Renal pelvis (tissue), 4 donors: Measurements from ENCODE around the gene RGS9. TPM values are rescaled to one million over a fixed set of nuclear protein-coding genes. Genes with fewer than 3 reads are reported as not detected.
"Not testable (repeated sequence)": the region's sequence is repeated elsewhere in the genome, so short reads cannot be mapped to it uniquely, and the experiment has no call there.

ENCODE experiments used
- DNase-seq: peaks from one replicate; pipeline ENCODE4 v3.0.0-alpha.2; 2013
- polyA plus RNA-seq, 3 donors: library from polyadenylated mRNA; unstranded; fragments of 120-200 nt; gene quantifications; one replicate each; pipeline ENCODE4 v1.2.1, GENCODE V29; 2013; ENCODE audit not compliant: insufficient read length in 3 of 3

Gene RGS9
- polyA plus RNA-seq, 3 donors, result 16.1 to 18.3 (median 16.4) TPM

GRCh38 chr17:65154770-65155589, 17.8 kb downstream of the RGS9 start:
- no peak for DNase-seq

GRCh38 chr17:65155622-65156021, 18.5 kb downstream of the RGS9 start:
- no peak for DNase-seq

DNA sequence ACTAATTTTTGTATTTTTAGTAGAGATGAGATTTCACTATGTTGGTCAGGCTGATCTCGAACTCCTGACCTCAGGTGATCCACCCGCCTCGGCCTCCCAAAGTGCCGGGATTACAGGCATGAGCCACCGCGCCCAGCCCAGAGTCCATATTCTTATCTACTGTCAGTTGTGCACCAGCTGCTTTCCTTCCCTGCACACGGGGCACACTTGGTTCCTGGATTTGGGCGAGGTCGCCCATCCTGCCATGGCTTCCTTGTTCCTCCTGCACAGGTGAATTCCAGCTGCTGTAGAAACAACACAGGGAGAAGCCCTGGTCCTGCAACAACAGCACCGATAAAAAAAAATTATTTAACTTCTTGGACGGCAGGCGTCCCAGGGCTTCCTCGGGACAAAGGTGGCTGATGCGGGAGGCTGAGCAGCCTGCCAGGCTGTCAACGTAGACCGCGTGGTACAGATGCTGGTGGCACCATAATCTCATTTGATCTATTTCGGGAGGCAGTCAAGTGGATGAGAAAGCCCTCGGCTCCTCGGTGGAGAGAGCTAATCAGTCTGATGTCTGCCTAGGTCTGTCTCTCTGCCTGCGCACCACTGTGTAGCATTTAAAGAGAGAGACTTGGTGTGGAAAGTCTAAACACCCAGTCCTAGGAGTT, 19.1 kb downstream of the RGS9 start:
- DNase-seq, result no peak

- DNase-seq, result no peak
These were observed 19.8 kb downstream of the RGS9 start for GRCh38 chr17:65156835-65157565.

DNA sequence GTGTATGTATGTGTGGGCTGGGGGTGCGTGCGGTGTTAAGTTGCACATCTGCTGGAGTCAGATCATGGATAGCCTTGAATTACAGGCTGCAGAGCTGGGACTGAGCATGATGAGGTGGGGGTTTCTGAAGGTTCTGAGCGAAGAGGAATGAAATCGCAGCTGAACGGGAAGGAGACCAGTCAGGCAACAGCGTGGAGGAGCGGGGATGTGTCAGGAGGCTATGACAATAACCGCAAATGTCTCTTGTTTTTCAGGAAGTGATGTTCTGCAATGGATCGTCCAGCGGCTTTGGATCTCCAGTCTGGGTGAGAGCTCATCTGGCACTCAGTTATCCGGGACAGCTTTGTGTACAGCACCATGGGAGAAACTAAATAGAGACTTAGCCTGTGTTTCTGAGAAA, 20.9 kb downstream of the RGS9 start:
- DNase-seq, result no peak

- DNase-seq, result no peak
These were observed 21.5 kb downstream of the RGS9 start for GRCh38 chr17:65158622-65159021.

DNA sequence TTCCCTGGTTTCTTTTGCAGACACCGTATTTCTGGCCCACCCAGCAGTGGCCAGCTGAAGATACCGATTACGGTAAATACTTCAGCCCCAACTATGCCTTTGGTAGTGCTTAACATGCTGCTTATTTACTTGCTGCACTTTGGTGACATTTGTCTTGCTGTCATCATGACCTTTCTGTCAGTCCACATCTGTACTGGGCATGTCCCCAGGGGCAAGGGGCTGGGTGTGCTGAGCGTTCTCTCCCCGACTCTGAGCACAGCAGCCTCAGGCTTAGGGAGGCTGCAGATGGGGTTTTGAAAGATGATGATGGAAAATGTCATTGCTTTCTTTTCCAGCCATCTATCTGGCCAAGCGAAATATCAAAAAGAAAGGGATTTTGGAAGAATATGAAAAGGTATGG, 23.3 kb downstream of the RGS9 start:
- no peak for DNase-seq

GRCh38 chr17:65163990-65164495, 26.9 kb downstream of the RGS9 start:
- no peak for DNase-seq

DNA sequence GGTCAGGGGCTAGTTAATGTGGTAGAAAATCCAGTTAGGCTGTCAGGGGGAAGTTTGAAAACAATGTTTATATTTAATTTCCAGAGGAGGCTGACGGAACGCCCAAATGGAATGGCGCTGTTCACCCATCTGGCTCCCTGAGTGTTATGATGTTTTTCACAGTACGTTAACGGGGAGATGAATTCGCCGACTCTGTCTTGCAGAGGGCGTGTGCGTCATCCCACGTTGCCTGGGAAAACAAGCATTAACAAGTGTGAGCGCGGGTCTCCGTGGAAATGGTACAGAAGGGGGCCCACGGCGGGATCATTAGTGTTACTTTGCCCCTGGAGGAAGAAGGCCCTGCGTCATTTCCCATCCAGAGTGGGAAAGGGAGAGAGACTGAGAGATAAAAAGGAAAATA, 29.6 kb downstream of the RGS9 start:
- DNase-seq, result no peak

DNA sequence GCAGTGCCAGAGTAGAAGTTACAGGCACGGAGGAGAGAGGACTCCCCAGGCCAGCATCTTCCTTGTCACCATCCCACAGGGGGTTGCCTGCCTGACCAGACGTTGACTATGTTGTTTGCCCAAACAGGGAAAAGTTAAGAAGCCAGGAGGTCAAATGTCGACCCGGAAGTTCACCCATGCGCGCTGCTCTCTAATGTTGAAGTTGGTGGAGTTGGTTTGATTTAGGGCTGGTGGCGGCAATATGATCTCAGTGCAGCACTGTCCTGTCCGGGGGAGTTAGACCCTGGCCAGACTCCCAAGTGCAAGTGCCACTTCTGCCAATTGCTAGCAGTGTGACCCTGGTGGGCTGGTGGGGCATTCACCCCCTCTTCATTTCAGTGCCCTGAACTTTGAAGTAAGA, 30.4 kb downstream of the RGS9 start:
- DNase-seq, result peak; percentile 57

- DNase-seq, result no peak
These were observed 32.5 kb downstream of the RGS9 start for GRCh38 chr17:65169691-65170090.

- DNase-seq, result no peak
These were observed 33.7 kb downstream of the RGS9 start for GRCh38 chr17:65170839-65171238.

DNA sequence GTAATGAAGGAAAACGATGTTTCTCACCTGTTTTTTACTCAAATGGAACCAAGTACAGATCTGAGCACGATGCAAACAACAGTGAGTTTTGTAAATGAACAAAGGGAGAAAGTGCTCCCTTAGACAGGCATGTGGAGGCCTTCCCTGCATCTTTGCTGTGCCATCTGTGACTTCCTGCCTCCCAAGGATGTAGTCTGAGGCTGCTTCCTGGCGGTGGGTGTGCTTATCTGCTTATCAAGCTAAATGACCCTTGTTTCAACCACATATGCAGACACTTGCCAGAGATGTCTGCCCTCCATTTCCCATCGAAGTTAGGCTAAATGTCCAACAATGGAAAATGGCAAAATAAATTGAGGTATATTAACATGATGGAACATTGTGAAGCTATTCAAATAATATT, 34.6 kb downstream of the RGS9 start:
- no peak for DNase-seq

GRCh38 chr17:65172496-65173136, 35.4 kb downstream of the RGS9 start:
- no peak for DNase-seq

DNA sequence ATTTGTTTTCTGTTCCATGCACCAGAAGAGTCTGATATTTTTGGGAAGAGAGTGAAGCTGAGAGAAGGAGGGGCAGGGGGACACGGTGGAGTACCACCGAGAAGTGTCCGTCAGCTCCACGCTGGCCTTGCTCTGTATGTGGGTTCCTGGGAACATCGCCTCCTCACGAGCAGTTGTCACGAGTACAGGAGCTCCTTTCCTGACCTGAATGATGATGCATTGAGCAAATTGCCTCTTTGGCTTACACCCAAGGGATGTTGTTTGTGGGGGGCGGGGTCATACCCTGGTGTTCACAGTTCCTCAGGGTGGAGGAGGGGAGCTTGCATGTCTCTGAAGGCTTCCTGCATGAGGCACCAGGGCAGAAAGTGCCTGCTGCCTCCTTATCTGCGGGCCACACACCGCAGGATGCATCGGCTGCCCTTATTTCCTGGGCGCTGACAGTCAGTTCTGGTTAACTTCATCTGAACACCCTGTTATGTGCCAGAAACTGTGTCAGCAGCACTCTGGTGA, 36.2 kb downstream of the RGS9 start:
- no peak for DNase-seq

DNA sequence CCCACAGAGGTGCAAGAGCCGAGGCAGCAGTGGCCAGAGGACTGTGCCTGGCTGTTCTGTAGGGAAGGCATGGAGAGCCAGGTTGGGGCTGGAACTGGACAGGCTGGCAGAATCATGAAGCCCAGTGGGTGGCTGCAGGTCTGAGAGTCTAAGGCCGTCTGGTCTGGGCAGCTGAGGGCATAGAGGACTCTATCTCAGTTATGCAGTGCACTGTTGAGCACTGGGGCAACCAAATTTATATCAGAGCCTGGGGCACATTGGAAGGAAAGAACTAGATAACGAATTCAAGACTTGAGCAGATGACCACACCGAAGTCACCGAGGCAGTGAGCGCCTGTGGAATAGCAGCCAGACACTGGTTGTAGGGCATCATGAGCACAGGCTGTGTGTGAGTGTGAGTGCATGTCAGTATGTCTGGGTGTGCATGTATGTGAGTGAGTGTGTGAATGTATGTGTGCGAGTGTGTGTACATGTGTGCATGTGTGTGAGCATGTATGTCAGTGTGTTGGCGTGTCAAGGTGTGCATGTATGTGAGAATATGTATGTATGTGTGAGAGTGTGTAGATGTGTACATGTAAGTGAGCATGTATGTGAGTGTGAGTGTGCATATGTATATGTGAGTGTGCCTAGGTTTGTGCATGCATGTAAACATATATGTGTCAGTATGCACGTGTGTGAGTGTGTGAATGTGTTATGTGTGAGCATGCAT, 37.0 kb downstream of the RGS9 start:
- no peak for DNase-seq

DNA sequence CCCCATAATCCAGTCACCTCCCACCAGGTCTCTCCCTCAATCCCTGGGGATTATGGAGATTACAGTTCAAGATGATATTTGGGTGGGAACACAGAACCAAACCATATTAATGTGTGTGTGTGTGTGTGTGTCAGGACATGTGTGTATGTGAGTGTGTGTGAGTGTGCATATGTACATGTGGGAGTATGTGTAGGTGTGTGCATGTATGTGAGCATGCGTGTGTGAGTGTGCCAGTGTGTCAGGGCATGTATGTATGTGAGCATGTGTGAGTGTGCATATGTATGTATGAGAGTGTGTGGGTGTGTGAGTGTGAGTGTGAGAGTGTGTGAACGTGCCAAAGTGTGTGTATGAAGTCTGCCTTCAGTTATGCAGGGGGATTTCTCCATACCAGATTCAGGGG, 37.8 kb downstream of the RGS9 start:
- DNase-seq, result no peak

DNA sequence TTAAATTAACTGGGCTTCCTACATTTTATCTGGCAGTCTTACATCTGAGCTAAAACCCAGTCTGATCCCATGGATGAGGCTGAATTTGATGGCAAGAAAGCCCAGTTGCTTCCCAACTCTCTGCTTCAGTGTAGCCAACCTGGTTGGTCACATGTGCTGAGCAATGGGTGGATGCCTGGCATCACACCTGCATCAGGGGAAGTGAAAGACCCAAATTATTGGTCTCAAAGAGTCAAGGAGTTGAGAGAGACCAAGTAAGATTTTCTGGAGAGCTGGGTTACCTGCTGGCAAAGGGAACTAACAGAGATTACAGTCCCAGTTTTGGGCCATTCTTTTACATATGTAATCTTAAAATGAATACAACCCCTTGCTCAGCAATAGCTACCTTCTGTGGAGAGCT, 38.8 kb downstream of the RGS9 start:
- DNase-seq, result no peak

- DNase-seq, result no peak
These were observed 39.7 kb downstream of the RGS9 start for GRCh38 chr17:65176646-65177409.

GRCh38 chr17:65177901-65178300, 40.7 kb downstream of the RGS9 start:
- DNase-seq, result no peak

GRCh38 chr17:65180276-65180675, 43.1 kb downstream of the RGS9 start:
- DNase-seq, result not testable (repeated sequence)
